Measurements from ENCODE around the gene CDKAL1. TPM values are rescaled to one million over a fixed set of nuclear protein-coding genes. Genes with fewer than 3 reads are reported as not detected.

The CDKAL1 gene
- total RNA-seq, 2 experiments from 2014 or later: 20.4 TPM

DNA sequence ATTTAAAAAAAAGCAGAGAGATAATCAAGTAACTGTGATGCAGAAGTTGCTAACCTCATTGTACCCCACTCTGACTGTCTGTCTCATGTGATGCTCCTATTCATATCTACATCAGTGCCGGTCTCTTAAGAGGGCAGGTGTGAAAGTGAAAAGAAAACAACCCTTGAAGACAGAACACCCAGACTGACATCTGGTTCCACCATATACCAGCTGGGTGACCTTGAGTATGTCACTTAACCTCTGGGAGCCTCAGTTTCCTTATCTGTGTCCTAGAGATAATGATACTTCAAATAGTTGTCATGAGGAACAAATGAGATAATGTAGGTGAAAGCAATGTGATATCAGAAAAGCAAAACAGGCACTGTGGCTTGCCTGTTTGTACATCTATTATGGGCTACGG lies 632.5 kb downstream of the CDKAL1 start:
- H3K27ac Mint-ChIP-seq: no peak overlapping the region
- peaks cover 5% of the 10 kb centered on the region for H3K4me1 Mint-ChIP-seq (ENCODE audit: low read depth)
- intact Hi-C loops (cut with micrococcal nuclease): no loop called here
- no peak overlapping the region for H3K4me3 Mint-ChIP-seq
- H3K36me3 Mint-ChIP-seq (ENCODE audit: low read depth): peaks cover 9% of the 10 kb centered on the region
- DNase-seq: no peak
- no peaks in the 10 kb centered on the region for H3K9me3 Mint-ChIP-seq
- no peaks in the 10 kb centered on the region for H3K27me3 Mint-ChIP-seq (ENCODE audit: low read depth)
- CTCF ChIA-PET: no interaction called here

DNA sequence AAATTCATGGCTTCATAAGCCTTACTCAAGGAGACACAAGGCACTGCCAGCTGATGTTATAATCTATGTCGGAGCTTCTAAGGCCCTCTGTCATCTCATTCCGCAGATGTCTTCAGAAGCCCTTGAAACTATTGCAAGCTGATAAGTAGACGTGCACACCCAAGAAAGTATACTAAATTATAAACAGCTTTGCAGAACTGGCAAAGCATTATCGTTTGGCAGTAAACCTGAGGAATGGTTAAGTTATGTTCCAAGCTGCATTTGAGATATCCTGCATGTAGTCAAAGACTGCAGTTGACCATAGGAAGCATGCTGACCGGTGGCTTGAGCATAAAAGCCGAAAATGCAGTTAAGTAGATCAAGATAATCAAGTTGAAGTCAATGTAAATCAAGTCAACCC lies 633.5 kb downstream of the CDKAL1 start:
- H3K4me1 Mint-ChIP-seq (ENCODE audit: low read depth): peaks cover 5% of the 10 kb centered on the region
- DNase-seq: no peak
- H3K36me3 Mint-ChIP-seq (ENCODE audit: low read depth): peaks cover 12% of the 10 kb centered on the region
- intact Hi-C loops (cut with micrococcal nuclease): no loop called here
- H3K9me3 Mint-ChIP-seq: no peaks in the 10 kb centered on the region
- CTCF ChIA-PET: no interaction called here
- H3K27me3 Mint-ChIP-seq (ENCODE audit: low read depth): no peaks in the 10 kb centered on the region
- H3K4me3 Mint-ChIP-seq: no peak overlapping the region
- no peak overlapping the region for H3K27ac Mint-ChIP-seq

DNA sequence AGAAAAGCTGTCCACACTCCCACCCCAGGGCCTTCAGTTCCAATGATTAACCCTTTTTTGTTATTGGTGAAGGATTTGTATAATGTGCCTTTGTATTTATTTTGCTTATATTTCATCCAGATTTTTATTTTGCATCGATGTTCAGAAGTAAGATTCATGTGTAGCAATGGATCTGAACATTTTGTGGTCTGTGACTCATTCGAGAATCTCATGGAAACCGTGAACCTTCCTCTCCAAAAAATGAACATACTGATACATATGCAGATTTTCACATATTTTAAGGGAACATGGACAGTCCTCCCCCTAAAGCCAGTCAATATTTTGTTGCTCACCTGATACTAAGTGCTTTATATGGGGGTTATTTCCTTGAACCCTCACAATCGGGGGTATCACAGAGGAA lies 637.5 kb downstream of the CDKAL1 start:
- H3K4me1 Mint-ChIP-seq (ENCODE audit: low read depth): no peaks in the 10 kb centered on the region
- DNase-seq: no peak
- H3K27me3 Mint-ChIP-seq (ENCODE audit: low read depth): no peaks in the 10 kb centered on the region
- H3K9me3 Mint-ChIP-seq: no peaks in the 10 kb centered on the region
- no peak overlapping the region for H3K27ac Mint-ChIP-seq
- H3K36me3 Mint-ChIP-seq (ENCODE audit: low read depth): peaks cover 12% of the 10 kb centered on the region
- CTCF ChIA-PET: no interaction called here
- intact Hi-C loops (cut with micrococcal nuclease): no loop called here
- H3K4me3 Mint-ChIP-seq: no peak overlapping the region

DNA sequence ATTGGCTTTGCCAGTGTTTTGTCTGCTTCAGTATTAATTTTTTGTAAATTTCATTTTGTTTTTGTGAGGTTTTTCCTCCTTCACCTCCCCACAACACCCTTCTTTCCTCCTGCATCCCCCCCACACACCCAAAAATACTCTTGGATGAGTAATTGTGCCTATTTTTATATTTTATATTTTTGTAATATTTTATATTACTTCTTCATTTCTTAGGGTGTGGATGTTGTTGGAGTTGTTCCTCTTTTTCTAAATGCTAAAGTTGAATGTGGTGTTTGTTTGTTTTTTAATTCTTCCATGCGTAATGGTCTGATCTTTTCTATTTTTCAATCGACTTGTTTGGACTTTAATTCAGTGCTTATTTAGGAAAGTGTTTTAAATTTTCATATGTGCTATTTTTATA lies 638.8 kb downstream of the CDKAL1 start:
- H3K4me1 Mint-ChIP-seq (ENCODE audit: low read depth): no peaks in the 10 kb centered on the region
- DNase-seq: no peak
- no peak overlapping the region for H3K4me3 Mint-ChIP-seq
- no peak overlapping the region for H3K27ac Mint-ChIP-seq
- intact Hi-C loops (cut with micrococcal nuclease): no loop called here
- peaks cover 10% of the 10 kb centered on the region for H3K36me3 Mint-ChIP-seq (ENCODE audit: low read depth)
- CTCF ChIA-PET: no interaction called here
- H3K9me3 Mint-ChIP-seq: no peaks in the 10 kb centered on the region
- H3K27me3 Mint-ChIP-seq (ENCODE audit: low read depth): no peaks in the 10 kb centered on the region

DNA sequence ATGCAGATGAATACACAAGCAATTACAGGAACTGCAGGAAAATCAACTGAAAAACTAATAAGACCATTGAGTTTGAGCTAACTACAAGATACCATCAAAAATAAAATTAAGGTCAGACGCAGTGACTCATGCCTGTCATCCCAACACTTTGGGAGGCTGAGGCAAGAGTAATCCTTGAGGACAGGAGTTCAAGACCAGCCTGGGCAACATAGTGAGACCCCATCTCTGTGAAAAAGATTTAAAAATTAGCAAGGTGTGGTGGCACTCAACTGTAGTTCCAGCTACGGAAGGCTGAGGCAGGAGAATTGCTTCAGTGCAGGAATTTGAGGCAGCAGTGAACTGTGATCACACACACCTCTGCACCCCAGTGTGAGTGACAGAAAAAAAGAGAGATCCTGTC lies 639.4 kb downstream of the CDKAL1 start:
- CTCF ChIA-PET: interaction anchor here (0.7 kb wide), 1 partner anchor 94 kb away, joined by 3 read pairs; no protein-coding TSS in a partner anchor
- no peak overlapping the region for H3K4me3 Mint-ChIP-seq
- no peak for DNase-seq
- H3K9me3 Mint-ChIP-seq: no peaks in the 10 kb centered on the region
- H3K36me3 Mint-ChIP-seq (ENCODE audit: low read depth): peaks cover 14% of the 10 kb centered on the region
- intact Hi-C loops (cut with micrococcal nuclease): no loop called here
- H3K27ac Mint-ChIP-seq: no peak overlapping the region
- no peaks in the 10 kb centered on the region for H3K27me3 Mint-ChIP-seq (ENCODE audit: low read depth)
- no peaks in the 10 kb centered on the region for H3K4me1 Mint-ChIP-seq (ENCODE audit: low read depth)

DNA sequence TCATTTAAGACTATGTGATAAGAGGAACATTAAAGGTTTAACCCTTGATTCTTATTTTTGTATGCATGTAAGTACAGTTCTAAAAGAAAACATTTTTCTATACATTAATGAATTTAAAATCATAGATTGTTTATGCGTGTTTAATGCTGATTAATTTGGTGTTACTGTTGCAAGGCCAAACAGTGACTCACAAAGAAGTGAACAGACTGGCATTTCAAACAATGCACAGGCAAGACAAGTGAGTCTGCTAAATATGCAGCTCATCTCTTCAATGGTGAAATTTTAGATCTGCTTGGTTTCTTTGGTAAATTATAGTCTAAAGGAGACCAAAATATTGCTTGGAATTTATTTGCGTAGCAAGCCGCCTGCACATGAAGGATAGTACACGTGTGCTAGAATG lies 641.9 kb downstream of the CDKAL1 start:
- H3K4me3 Mint-ChIP-seq: no peak overlapping the region
- CTCF ChIA-PET: no interaction called here
- no peaks in the 10 kb centered on the region for H3K27me3 Mint-ChIP-seq (ENCODE audit: low read depth)
- intact Hi-C loops (cut with micrococcal nuclease): no loop called here
- no peak for DNase-seq
- H3K4me1 Mint-ChIP-seq (ENCODE audit: low read depth): no peaks in the 10 kb centered on the region
- H3K27ac Mint-ChIP-seq: no peak overlapping the region
- no peaks in the 10 kb centered on the region for H3K9me3 Mint-ChIP-seq
- peaks cover 25% of the 10 kb centered on the region for H3K36me3 Mint-ChIP-seq (ENCODE audit: low read depth)

DNA sequence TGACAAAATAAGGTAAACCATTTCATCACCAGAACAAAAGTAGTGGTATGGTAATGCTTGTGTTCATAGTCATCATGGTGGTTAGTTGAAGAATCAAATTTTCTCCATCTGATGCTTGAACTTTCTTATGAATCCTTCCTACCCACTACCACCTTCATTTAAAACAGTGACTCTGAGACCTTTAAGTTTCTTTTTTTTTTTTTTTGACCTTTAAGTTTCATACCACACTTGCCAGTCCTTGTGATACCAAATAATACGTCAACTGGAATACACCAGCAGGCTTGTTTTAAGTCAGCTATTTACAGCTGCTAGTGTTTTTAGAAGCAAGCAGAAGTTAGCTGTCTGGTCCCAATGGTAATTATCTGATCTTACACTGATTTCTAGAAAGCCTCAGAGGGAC lies 645.9 kb downstream of the CDKAL1 start:
- no peaks in the 10 kb centered on the region for H3K27me3 Mint-ChIP-seq (ENCODE audit: low read depth)
- no peaks in the 10 kb centered on the region for H3K4me1 Mint-ChIP-seq (ENCODE audit: low read depth)
- no peaks in the 10 kb centered on the region for H3K9me3 Mint-ChIP-seq
- DNase-seq: no peak
- peaks cover 23% of the 10 kb centered on the region for H3K36me3 Mint-ChIP-seq (ENCODE audit: low read depth)
- no peak overlapping the region for H3K27ac Mint-ChIP-seq
- intact Hi-C loops (cut with micrococcal nuclease): no loop called here
- CTCF ChIA-PET: interaction anchor here (0.6 kb wide), 1 partner anchor 45 kb away, joined by 4 read pairs; no protein-coding TSS in a partner anchor
- no peak overlapping the region for H3K4me3 Mint-ChIP-seq

DNA sequence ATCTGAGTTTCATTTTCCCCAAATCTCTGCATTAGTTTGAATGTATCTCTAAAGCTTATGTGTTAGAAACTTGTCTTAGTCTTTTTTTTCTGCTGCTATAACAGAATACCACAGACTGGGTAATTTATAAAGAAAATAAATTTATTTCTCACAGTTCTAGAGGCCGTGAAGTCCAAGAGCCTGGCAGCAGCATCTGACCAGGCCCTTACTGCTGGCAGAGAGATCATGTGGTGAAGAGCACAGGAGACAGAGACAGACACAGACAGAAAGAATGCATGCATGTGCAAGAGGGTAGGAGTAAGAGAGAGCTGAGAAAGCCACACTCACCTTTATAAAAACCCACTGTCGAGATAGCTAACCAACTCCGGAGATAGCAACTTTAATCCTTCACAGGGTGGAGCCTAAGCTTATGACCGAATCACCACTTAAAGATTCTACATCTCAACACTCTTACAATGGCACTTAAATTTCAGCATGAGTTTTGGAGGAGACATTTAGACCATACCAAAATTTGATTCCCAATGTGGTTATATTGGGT lies 646.6 kb downstream of the CDKAL1 start:
- Mint-ChIP-seq H3K9me3 (no peaks in the 10 kb centered on the region), H3K27ac (no peak overlapping the region), H3K4me3 (no peak overlapping the region), H3K4me1 (ENCODE audit: low read depth) (no peaks in the 10 kb centered on the region), H3K27me3 (ENCODE audit: low read depth) (no peaks in the 10 kb centered on the region), H3K36me3 (ENCODE audit: low read depth) (peaks cover 23% of the 10 kb centered on the region)
- CTCF ChIA-PET: interaction anchor here (0.6 kb wide), 1 partner anchor 668 kb away, joined by 4 read pairs; no protein-coding TSS in a partner anchor
- intact Hi-C loops (cut with micrococcal nuclease): no loop called here
- DNase-seq: no peak

DNA sequence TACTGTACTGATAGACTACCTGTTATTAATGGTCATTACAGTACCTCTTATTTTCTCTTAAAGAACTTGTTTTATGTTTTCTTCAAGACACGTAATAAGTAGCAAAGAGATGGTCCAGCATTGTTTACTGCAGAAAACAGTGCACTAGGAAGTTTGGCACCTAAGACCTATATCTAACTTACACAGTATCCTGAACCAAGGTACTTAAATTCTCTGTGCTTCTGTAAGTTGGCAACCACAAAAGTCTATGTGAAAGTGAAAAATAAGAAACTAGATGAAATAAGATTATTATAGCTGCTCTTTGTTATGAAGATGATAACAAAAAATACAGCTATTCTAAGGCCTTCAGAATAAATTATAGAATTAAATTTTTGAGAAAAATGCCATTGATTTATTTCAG lies 647.6 kb downstream of the CDKAL1 start:
- H3K27me3 Mint-ChIP-seq (ENCODE audit: low read depth): no peaks in the 10 kb centered on the region
- H3K4me1 Mint-ChIP-seq (ENCODE audit: low read depth): no peaks in the 10 kb centered on the region
- H3K27ac Mint-ChIP-seq: no peak overlapping the region
- no peaks in the 10 kb centered on the region for H3K9me3 Mint-ChIP-seq
- H3K4me3 Mint-ChIP-seq: no peak overlapping the region
- H3K36me3 Mint-ChIP-seq (ENCODE audit: low read depth): peaks cover 23% of the 10 kb centered on the region
- intact Hi-C loops (cut with micrococcal nuclease): no loop called here
- DNase-seq: no peak
- CTCF ChIA-PET: no interaction called here

DNA sequence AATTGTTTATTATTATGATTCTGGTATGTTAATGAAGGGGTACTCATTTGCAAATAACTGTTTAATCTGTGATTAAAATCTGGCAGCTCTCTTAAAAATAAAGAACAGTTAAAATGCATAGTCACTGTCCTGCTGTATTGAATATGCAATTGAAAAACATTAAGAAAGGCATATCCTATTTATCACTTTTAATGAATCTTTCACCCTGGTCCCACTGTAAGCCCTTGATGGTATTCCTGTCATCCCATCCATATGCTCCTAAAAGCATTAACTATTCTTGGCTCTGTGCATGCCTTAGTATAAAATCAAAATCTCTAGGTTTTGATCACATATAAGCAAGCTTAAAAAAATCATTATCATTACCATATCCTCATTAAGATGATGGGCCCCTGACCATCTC lies 648.3 kb downstream of the CDKAL1 start:
- H3K27me3 Mint-ChIP-seq (ENCODE audit: low read depth): no peaks in the 10 kb centered on the region
- H3K27ac Mint-ChIP-seq: no peak overlapping the region
- no peaks in the 10 kb centered on the region for H3K4me1 Mint-ChIP-seq (ENCODE audit: low read depth)
- CTCF ChIA-PET: no interaction called here
- H3K36me3 Mint-ChIP-seq (ENCODE audit: low read depth): peaks cover 22% of the 10 kb centered on the region
- intact Hi-C loops (cut with micrococcal nuclease): no loop called here
- no peak for DNase-seq
- H3K4me3 Mint-ChIP-seq: no peak overlapping the region
- H3K9me3 Mint-ChIP-seq: no peaks in the 10 kb centered on the region

DNA sequence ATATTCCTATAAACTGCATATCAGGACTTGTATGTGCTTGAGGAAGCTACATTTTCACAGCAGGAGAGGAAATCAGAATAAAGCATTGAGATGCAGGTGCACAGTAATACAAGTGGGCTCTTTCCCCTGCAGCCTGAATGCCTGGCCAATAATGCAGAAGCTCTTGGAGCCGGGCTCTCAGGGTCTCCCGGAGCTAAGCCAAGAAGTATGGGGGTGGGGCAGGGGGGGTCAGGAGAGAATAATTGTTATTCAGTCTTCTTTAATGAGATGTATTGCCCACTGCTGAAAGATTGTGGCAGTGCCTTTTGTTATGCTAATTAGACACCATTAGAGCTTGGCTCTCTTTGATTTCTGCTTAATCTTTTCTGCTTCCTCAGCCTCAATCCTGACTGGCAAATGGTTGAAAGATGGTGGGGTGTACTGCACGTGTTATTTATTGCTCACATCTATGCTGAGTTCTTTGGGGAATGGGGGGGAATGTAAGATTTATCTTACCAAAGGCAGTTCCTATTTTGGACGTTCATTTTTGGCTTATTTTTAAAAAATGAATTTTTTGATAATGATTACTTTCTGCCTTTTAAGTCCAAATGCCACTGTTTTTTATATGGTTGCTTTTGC lies 651.7 kb downstream of the CDKAL1 start:
- Mint-ChIP-seq H3K9me3 (no peaks in the 10 kb centered on the region), H3K4me1 (ENCODE audit: low read depth) (peaks cover 6% of the 10 kb centered on the region), H3K27me3 (ENCODE audit: low read depth) (no peaks in the 10 kb centered on the region), H3K4me3 (no peak overlapping the region), H3K27ac (no peak overlapping the region), H3K36me3 (ENCODE audit: low read depth) (peaks cover 11% of the 10 kb centered on the region)
- intact Hi-C loops (cut with micrococcal nuclease): no loop called here
- no peak for DNase-seq
- CTCF ChIA-PET: no interaction called here

DNA sequence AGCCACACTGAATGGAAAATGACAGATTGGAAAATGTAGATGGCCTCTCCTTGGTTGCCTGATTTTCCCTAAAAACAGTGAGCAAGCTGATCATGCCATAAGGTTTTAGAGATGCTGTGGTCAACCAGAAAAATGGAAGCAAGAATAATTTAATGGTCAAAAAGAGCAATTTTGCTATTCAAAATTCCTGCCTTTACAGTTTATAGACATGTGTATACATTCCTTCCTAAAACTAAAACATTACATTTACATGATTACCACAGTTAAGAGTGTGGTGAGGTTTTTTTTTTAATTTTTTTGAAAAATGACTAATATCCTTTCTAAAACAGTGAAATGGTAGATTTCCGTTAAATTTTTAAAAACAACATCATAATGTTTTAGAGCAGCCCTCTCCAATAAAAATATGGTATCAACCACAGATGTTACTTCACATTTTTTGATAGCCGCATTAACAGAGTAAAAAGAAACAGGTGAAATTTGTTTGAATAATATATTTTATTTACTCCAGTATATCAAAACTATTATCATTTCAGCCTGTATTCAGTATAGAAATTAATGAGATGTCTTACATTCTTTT lies 652.3 kb downstream of the CDKAL1 start:
- H3K9me3 Mint-ChIP-seq: no peaks in the 10 kb centered on the region
- no peak overlapping the region for H3K27ac Mint-ChIP-seq
- H3K4me1 Mint-ChIP-seq (ENCODE audit: low read depth): peaks cover 12% of the 10 kb centered on the region
- no peak for DNase-seq
- intact Hi-C loops (cut with micrococcal nuclease): no loop called here
- peaks cover 10% of the 10 kb centered on the region for H3K36me3 Mint-ChIP-seq (ENCODE audit: low read depth)
- H3K4me3 Mint-ChIP-seq: no peak overlapping the region
- no peaks in the 10 kb centered on the region for H3K27me3 Mint-ChIP-seq (ENCODE audit: low read depth)
- CTCF ChIA-PET: no interaction called here

DNA sequence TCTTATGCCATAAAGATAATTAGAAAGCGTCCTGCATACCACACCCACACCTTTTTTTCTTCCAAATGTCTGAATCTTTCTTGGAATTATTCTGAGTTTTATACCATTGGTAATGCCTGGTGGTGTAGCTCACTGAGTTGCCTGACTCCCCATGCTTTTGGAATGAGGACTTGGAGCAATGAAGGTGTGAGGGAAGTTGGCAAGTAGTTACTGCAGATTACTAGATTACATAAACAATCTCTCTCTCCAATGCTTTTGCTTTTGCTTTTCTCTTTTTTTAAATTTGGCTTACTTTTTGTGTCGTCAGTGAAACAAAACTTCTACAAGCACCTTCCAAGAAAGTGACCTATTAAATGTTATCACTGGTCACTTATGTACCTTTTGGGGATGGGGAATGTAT lies 653.2 kb downstream of the CDKAL1 start:
- Mint-ChIP-seq H3K4me1 (ENCODE audit: low read depth) (peaks cover 13% of the 10 kb centered on the region), H3K27ac (no peak overlapping the region), H3K36me3 (ENCODE audit: low read depth) (peaks cover 11% of the 10 kb centered on the region), H3K9me3 (no peaks in the 10 kb centered on the region), H3K27me3 (ENCODE audit: low read depth) (no peaks in the 10 kb centered on the region), H3K4me3 (no peak overlapping the region)
- intact Hi-C loops (cut with micrococcal nuclease): no loop called here
- CTCF ChIA-PET: no interaction called here
- DNase-seq: no peak
